BLaER1 treated with 17β-estradiol and CSF1 and Interleukin-3, amounts not matched to agents 10 nM and 100 nM (cell line): Measurements from ENCODE around the gene FRA10AC1.
"Not testable (repeated sequence)": the region's sequence is repeated elsewhere in the genome, so short reads cannot be mapped to it uniquely, and the experiment has no call there.

ENCODE experiments used
- H3K27ac ChIP-seq, 11 experiments: shearing (Covaris generic); formaldehyde crosslinking; 2 replicates each; pipeline ENCODE4 v1.8.1; 2022
- H3K27me3 ChIP-seq, 11 experiments: shearing (Covaris generic); formaldehyde crosslinking; 2 replicates each; pipeline ENCODE4 v1.8.1; 2022
- H3K36me3 ChIP-seq, 11 experiments: shearing (Covaris generic); formaldehyde crosslinking; 2 replicates each; pipeline ENCODE4 v1.8.1; 2022
- H3K4me1 ChIP-seq, 10 experiments: shearing (Covaris generic); formaldehyde crosslinking; 2 replicates each; pipeline ENCODE4 v1.8.1; 2022
- H3K4me2 ChIP-seq, 11 experiments: shearing (Covaris generic); formaldehyde crosslinking; 2 replicates each; pipeline ENCODE4 v1.8.1; 2022
- H3K4me3 ChIP-seq, 10 experiments: shearing (Covaris generic); formaldehyde crosslinking; 2 replicates each; pipeline ENCODE4 v1.8.1; 2022
- H3K9ac ChIP-seq, 11 experiments: shearing (Covaris generic); formaldehyde crosslinking; 2 replicates each; pipeline ENCODE4 v1.8.1; 2022
- H3K9me3 ChIP-seq, 11 experiments: shearing (Covaris generic); formaldehyde crosslinking; replicated peaks in 1 of 11; 2 replicates each; pipeline ENCODE4 v1.8.1; 2022
- H4K20me1 ChIP-seq, 11 experiments: shearing (Covaris generic); formaldehyde crosslinking; 2 replicates each; pipeline ENCODE4 v1.8.1; 2022
- Cebpa-rat ChIP-seq, 11 experiments: shearing (Covaris generic); IDR thresholded peaks; 2 replicates each; pipeline ENCODE4 v1.8.1; 2022

FRA10AC1 gene

GRCh38 chr10:93710333-93710909 is 8.0 kb upstream of the FRA10AC1 start:
- H3K36me3 ChIP-seq = no peaks in the 10 kb centered on the region
- H3K4me1 ChIP-seq = peaks cover 0 to 6% (median 0%) of the 10 kb centered on the region in 10 experiments; a peak in 1 of 20 replicates
- no peaks in the 10 kb centered on the region for H3K27me3 ChIP-seq
- H3K4me3 ChIP-seq = no peak overlapping the region
- no peak overlapping the region for H3K9ac ChIP-seq
- no peaks in the 10 kb centered on the region for H4K20me1 ChIP-seq
- no peak overlapping the region for H3K4me2 ChIP-seq
- no peaks in the 10 kb centered on the region for H3K9me3 ChIP-seq
- TF ChIP-seq Cebpa-rat (IDR thresholded peaks at IDR 0.05) = no peak
- H3K27ac ChIP-seq = no peak overlapping the region

GRCh38 chr10:93707623-93708022 is 5.2 kb upstream of the FRA10AC1 start:
- H3K4me2 ChIP-seq = no peak overlapping the region
- no peak overlapping the region for H3K4me3 ChIP-seq
- no peaks in the 10 kb centered on the region for H3K36me3 ChIP-seq
- peaks cover 6 to 13% (median 11%) of the 10 kb centered on the region in 10 experiments; a peak in 17 of 20 replicates for H3K4me1 ChIP-seq
- no peaks in the 10 kb centered on the region for H4K20me1 ChIP-seq
- H3K9me3 ChIP-seq = no peaks in the 10 kb centered on the region
- H3K27me3 ChIP-seq = no peaks in the 10 kb centered on the region
- no peak overlapping the region for H3K27ac ChIP-seq
- H3K9ac ChIP-seq = no peak overlapping the region
- TF ChIP-seq Cebpa-rat (IDR thresholded peaks at IDR 0.05) = no peak

- Histone ChIP-seq H3K4me2 (peak overlapping the region in 2 of 11 experiments; percentile 84; a peak in 2 of 22 replicates), H3K27me3 (no peaks in the 10 kb centered on the region), H4K20me1 (no peaks in the 10 kb centered on the region), H3K4me3 (no peak overlapping the region), H3K9me3 (no peaks in the 10 kb centered on the region), H3K9ac (no peak overlapping the region), H3K27ac (no peak overlapping the region), H3K4me1 (peaks cover 9 to 28% (median 21%) of the 10 kb centered on the region in 10 experiments), H3K36me3 (peaks cover 0 to 5% (median 2%) of the 10 kb centered on the region in 11 experiments; a peak in 10 of 22 replicates)
- no peak for TF ChIP-seq Cebpa-rat (IDR thresholded peaks at IDR 0.05)
These were observed 2.1 kb upstream of the FRA10AC1 start for GRCh38 chr10:93704451-93704850.

- TF ChIP-seq Cebpa-rat (IDR thresholded peaks at IDR 0.05) = no peak
- H3K9me3 ChIP-seq = no peaks in the 10 kb centered on the region
These were observed 1.4 kb upstream of the FRA10AC1 start for GRCh38 chr10:93703841-93704240.

GRCh38 chr10:93703066-93703465 is 674 bp upstream of the FRA10AC1 start:
- peak overlapping the region; percentile 49 to 87 (median 79) for H3K27ac ChIP-seq

More at GRCh38 chr10:93703841-93704240, 1.4 kb upstream of the FRA10AC1 start:
- no peaks in the 10 kb centered on the region for H3K27me3 ChIP-seq
- H3K36me3 ChIP-seq = peaks cover 1 to 11% (median 8%) of the 10 kb centered on the region in 11 experiments; a peak in 16 of 22 replicates
- H3K4me2 ChIP-seq = peak overlapping the region; percentile 29 to 88 (median 84); a peak in 16 of 22 replicates
- H4K20me1 ChIP-seq = no peaks in the 10 kb centered on the region
- H3K27ac ChIP-seq = no peak overlapping the region
- no peak overlapping the region for H3K9ac ChIP-seq
- no peak overlapping the region for H3K4me3 ChIP-seq
- H3K4me1 ChIP-seq = peaks cover 9 to 28% (median 21%) of the 10 kb centered on the region in 10 experiments

GRCh38 chr10:93701866-93702209 is 554 bp downstream of the FRA10AC1 start:
- H3K27me3 ChIP-seq = no peaks in the 10 kb centered on the region
- H3K4me1 ChIP-seq = peaks cover 9 to 28% (median 21%) of the 10 kb centered on the region in 10 experiments
- H3K4me2 ChIP-seq = peak overlapping the region; percentile 70 to 88 (median 84)
- peak overlapping the region; percentile 49 to 87 (median 79) for H3K27ac ChIP-seq
- TF ChIP-seq Cebpa-rat (IDR thresholded peaks at IDR 0.05) = peak in 3 of 11 experiments; percentile 20 to 65 (median 33); a peak in 2 of 22 replicates
- no peaks in the 10 kb centered on the region for H4K20me1 ChIP-seq
- peak overlapping the region; percentile 75 to 86 (median 83) for H3K9ac ChIP-seq
- H3K4me3 ChIP-seq = peak overlapping the region; percentile 59 to 81 (median 70)
- peaks cover 12 to 31% (median 20%) of the 10 kb centered on the region in 11 experiments; a peak in 19 of 22 replicates for H3K36me3 ChIP-seq
- H3K9me3 ChIP-seq = no peaks in the 10 kb centered on the region

More at GRCh38 chr10:93703066-93703465, 674 bp upstream of the FRA10AC1 start:
- H4K20me1 ChIP-seq = no peaks in the 10 kb centered on the region
- H3K4me1 ChIP-seq = peaks cover 9 to 28% (median 21%) of the 10 kb centered on the region in 10 experiments
- H3K9ac ChIP-seq = peak overlapping the region; percentile 75 to 86 (median 83)
- H3K4me2 ChIP-seq = peak overlapping the region; percentile 78 to 89 (median 84)
- no peaks in the 10 kb centered on the region for H3K9me3 ChIP-seq
- peak overlapping the region; percentile 59 to 81 (median 70) for H3K4me3 ChIP-seq
- no peak for TF ChIP-seq Cebpa-rat (IDR thresholded peaks at IDR 0.05)
- H3K27me3 ChIP-seq = no peaks in the 10 kb centered on the region
- H3K36me3 ChIP-seq = peaks cover 6 to 19% (median 12%) of the 10 kb centered on the region in 11 experiments; a peak in 17 of 22 replicates

- TF ChIP-seq Cebpa-rat (IDR thresholded peaks at IDR 0.05) = no peak
- Histone ChIP-seq H3K4me2 (no peak overlapping the region), H3K9ac (no peak overlapping the region), H3K36me3 (peaks cover 31 to 71% (median 51%) of the 10 kb centered on the region in 11 experiments), H3K4me1 (peaks cover 6 to 15% (median 11%) of the 10 kb centered on the region in 10 experiments; a peak in 17 of 20 replicates), H3K27me3 (no peaks in the 10 kb centered on the region), H3K27ac (no peak overlapping the region), H4K20me1 (no peaks in the 10 kb centered on the region), H3K4me3 (no peak overlapping the region), H3K9me3 (no peaks in the 10 kb centered on the region)
These were observed 5.2 kb downstream of the FRA10AC1 start for GRCh38 chr10:93697207-93697606.

GRCh38 chr10:93696582-93696981 is 5.8 kb downstream of the FRA10AC1 start:
- peaks cover 31 to 77% (median 55%) of the 10 kb centered on the region in 11 experiments for H3K36me3 ChIP-seq
- not testable (repeated sequence) for H3K4me2 ChIP-seq, H3K27me3 ChIP-seq

GRCh38 chr10:93695740-93696139 is 6.7 kb downstream of the FRA10AC1 start:
- Histone ChIP-seq H3K9ac (no peak overlapping the region), H3K27me3 (no peaks in the 10 kb centered on the region), H3K27ac (no peak overlapping the region), H3K36me3 (peaks cover 35 to 85% (median 64%) of the 10 kb centered on the region in 11 experiments), H3K9me3 (no peaks in the 10 kb centered on the region), H3K4me2 (no peak overlapping the region), H3K4me3 (no peak overlapping the region), H3K4me1 (peaks cover 0 to 2% (median under 1%) of the 10 kb centered on the region in 10 experiments; a peak in 4 of 20 replicates), H4K20me1 (no peaks in the 10 kb centered on the region)
- no peak for TF ChIP-seq Cebpa-rat (IDR thresholded peaks at IDR 0.05)

More at GRCh38 chr10:93696582-93696981, 5.8 kb downstream of the FRA10AC1 start:
- not testable (repeated sequence) for H4K20me1 ChIP-seq, H3K27ac ChIP-seq, H3K9me3 ChIP-seq, H3K4me3 ChIP-seq, H3K9ac ChIP-seq
- peaks cover 3 to 11% (median 9%) of the 10 kb centered on the region in 10 experiments; a peak in 17 of 20 replicates for H3K4me1 ChIP-seq
